Cardiac fibroblast (primary cell): ENCODE data around the gene CLPTM1.
"Not testable (repeated sequence)": the region's sequence is repeated elsewhere in the genome, so short reads cannot be mapped to it uniquely, and the experiment has no call there.

Source experiments
- DNase-seq, 2 donors: peaks; one replicate each; pipeline versions ENCODE4 v3.0.0 to v3.0.0-alpha.2; 2010; ENCODE audit warnings: low read depth in 2 of 2
- H3K4me3 ChIP-seq, 2 donors: replicated peaks in 1 of 2; 1 replicate in 1 of 2; 2 replicates in 1 of 2; pipeline ENCODE4 v1.5.1; 2011; ENCODE audit warnings: low read depth in 2 of 2, low read length in 2 of 2, mild to moderate bottlenecking in 2 of 2, moderate library complexity in 1 of 2
- CTCF ChIP-seq: IDR thresholded peaks from one replicate; pipeline ENCODE4 v1.5.1; 2011; ENCODE audit warnings: low read depth, mild to moderate bottlenecking, low read length, inconsistent platforms

CLPTM1 gene

GRCh38 chr19:44992336-44993163, 37.4 kb downstream of the CLPTM1 start:
- DNase-seq = no peak

GRCh38 chr19:44993526-44993925, 38.3 kb downstream of the CLPTM1 start:
- H3K4me3 ChIP-seq = no peak overlapping the region
- TF ChIP-seq CTCF = no peak
- DNase-seq = no peak

More at GRCh38 chr19:44992336-44993163, 37.4 kb downstream of the CLPTM1 start:
- no peak overlapping the region for H3K4me3 ChIP-seq
- no peak for TF ChIP-seq CTCF

GRCh38 chr19:44993926-44994537, 38.9 kb downstream of the CLPTM1 start:
- no peak for DNase-seq
- TF ChIP-seq CTCF = no peak
- H3K4me3 ChIP-seq = no peak overlapping the region

GRCh38 chr19:44998025-44998424, 42.8 kb downstream of the CLPTM1 start:
- no peak for TF ChIP-seq CTCF
- no peak overlapping the region for H3K4me3 ChIP-seq
- DNase-seq = no peak

- DNase-seq = not testable (repeated sequence)
These were observed 44.1 kb downstream of the CLPTM1 start for GRCh38 chr19:44999131-44999925.

GRCh38 chr19:45000665-45001064, 45.5 kb downstream of the CLPTM1 start:
- peak overlapping the region; percentile 28 to 43 for H3K4me3 ChIP-seq
- not testable (repeated sequence) for DNase-seq

More at GRCh38 chr19:44999131-44999925, 44.1 kb downstream of the CLPTM1 start:
- H3K4me3 ChIP-seq = not testable (repeated sequence)

- peak within 1 kb of the TSS; percentile 66 to 79 for H3K4me3 ChIP-seq
- no peak for TF ChIP-seq CTCF
- peak; percentile 90 to 95 for DNase-seq
These were observed 46.0 kb downstream of the CLPTM1 start, which contains the start of gene RELB for GRCh38 chr19:45001087-45001739. TSS of gene RELB (plus strand) at chr19:45001464. CDS start at chr19:45001580, 116 bp downstream.
